NCI-H1105 (cell line): ENCODE data around the gene PDCD2L.
"Not testable (repeated sequence)": the region's sequence is repeated elsewhere in the genome, so short reads cannot be mapped to it uniquely, and the experiment has no call there.

ENCODE experiments used
- DNase-seq: peaks from one replicate; lab custom pipeline; 2025; lab: John Stamatoyannopoulos, UW

Gene PDCD2L, protein sequence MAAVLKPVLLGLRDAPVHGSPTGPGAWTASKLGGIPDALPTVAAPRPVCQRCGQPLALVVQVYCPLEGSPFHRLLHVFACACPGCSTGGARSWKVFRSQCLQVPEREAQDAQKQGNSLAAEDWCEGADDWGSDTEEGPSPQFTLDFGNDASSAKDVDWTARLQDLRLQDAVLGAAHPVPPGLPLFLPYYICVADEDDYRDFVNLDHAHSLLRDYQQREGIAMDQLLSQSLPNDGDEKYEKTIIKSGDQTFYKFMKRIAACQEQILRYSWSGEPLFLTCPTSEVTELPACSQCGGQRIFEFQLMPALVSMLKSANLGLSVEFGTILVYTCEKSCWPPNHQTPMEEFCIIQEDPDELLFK

GRCh38 chr19:34404109-34404909, at the start of gene PDCD2L:
PDCD2L (plus strand) TSS chr19:34404399; CDS start chr19:34404431, 32 bp downstream.
- peak; percentile 93 for DNase-seq

- DNase-seq, result no peak
These were observed 49.0 kb upstream of the PDCD2L start for GRCh38 chr19:34355201-34355600.

DNA sequence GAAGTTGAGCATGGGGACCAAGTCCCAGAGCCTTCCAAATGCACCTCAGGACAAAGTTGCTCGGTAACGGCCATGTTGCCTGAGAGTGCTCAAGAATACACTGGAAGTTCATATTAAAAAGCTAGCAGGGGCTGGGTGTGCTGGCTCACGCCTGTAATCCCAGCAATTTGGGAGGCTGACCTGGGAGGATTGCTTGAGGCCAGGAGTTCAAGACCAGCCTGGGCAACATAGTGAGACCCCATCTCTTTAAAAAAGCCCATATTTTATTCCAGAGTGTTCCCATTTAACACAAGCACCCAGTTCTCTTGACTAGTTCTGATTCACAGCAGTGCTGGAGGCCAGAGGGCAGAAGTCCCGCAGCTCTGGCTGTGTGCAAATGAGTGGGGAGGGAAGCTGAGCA, 47.3 kb upstream of the PDCD2L start:
- DNase-seq, result no peak

DNA sequence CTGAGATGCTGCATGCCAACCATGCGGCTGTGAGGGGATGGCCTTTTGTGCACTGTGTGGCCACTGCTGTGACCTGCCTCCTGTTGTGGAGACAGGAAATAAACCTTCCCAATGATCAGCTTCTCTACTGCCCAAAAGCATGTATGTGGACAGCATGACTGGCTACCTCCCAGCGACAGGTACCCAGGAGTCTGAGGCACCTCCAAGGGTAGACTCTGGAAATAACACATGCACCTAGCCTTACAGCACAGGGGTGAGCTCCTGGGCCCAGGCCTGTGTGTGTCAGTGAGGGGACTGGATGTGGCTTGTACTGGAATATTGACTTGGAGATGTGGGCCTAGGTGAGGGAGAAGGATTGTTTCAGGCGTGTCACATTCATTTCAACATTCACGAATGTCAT, 46.8 kb upstream of the PDCD2L start:
- DNase-seq, result no peak

- peak; percentile 98 for DNase-seq
These were observed 44.9 kb upstream of the PDCD2L start for GRCh38 chr19:34359140-34359953.

DNA sequence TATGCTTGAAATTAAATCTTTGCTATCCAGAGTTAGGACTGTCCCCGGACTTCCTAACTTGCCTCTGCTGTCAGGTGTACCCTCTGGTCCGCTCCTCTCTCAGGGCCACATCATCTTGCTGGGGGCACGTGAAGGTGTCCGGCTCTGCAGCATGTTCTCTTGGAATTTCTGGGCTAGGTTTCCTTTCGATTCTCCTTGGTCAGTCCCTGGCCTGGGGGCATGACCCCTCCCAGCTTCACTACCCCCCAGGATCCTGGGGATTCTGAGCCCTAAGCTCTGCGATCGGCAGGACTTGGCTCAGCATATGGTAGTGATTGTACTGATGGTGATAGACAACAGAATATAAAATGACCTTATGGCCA, 44.3 kb upstream of the PDCD2L start:
- DNase-seq, result no peak

GRCh38 chr19:34360354-34360909, 43.8 kb upstream of the PDCD2L start:
- no peak for DNase-seq

- no peak for DNase-seq
These were observed 41.5 kb upstream of the PDCD2L start for GRCh38 chr19:34362679-34363069.

GRCh38 chr19:34363094-34363493, 41.1 kb upstream of the PDCD2L start:
- no peak for DNase-seq

GRCh38 chr19:34363930-34364329, 40.3 kb upstream of the PDCD2L start:
- no peak for DNase-seq

DNA sequence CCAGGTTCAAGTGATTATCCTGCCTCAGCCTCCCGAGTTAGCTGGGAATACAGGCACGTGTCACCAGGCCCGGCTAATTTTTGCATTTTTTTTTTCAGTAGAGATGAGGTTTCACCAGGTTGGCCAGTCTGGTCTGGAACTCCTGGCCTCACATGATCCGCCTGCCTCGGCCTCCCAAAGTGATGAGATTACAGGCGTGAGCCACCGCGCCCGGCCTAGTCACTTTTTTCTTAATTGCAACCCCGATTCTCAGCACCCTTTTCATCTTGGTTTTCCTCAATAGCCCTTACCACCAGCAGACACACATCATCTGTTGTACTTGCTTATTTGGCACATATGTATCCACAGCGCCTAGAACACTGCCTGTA, 39.8 kb upstream of the PDCD2L start:
- DNase-seq, result no peak

DNA sequence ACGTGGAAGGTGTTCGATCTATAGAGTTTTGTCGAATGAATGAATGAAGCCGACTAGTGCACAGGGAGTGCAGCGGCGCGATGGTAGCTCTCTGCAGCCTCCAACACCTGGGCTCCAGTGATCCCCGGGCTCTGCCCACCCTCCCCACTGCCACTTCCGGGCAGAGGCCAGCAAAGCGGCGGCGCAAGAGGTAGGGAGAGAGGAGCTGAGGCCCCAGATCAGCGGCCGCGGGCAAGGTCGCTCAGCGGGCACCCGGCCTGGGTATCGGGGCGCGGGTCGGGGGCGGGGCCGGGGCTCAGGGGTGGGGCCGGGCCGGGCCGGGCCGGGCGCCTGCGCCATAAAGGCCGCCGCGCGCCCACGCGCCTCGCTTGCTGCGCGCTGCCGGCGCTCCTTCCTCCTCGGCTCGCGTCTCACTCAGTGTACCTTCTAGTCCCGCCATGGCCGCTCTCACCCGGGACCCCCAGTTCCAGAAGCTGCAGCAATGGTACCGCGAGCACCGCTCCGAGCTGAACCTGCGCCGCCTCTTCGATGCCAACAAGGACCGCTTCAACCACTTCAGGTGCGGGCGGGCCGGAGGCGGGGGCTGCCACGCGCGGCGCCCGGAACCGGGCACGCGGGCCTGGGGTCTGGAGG, 39.3 kb upstream of the PDCD2L start, which contains the start of gene GPI:
Gene GPI, plus strand, starts transcription at position 367 of the 633 bp plus-strand sequence. Its CDS starts 71 bp downstream, at position 438.
- DNase-seq, result peak; percentile 59

DNA sequence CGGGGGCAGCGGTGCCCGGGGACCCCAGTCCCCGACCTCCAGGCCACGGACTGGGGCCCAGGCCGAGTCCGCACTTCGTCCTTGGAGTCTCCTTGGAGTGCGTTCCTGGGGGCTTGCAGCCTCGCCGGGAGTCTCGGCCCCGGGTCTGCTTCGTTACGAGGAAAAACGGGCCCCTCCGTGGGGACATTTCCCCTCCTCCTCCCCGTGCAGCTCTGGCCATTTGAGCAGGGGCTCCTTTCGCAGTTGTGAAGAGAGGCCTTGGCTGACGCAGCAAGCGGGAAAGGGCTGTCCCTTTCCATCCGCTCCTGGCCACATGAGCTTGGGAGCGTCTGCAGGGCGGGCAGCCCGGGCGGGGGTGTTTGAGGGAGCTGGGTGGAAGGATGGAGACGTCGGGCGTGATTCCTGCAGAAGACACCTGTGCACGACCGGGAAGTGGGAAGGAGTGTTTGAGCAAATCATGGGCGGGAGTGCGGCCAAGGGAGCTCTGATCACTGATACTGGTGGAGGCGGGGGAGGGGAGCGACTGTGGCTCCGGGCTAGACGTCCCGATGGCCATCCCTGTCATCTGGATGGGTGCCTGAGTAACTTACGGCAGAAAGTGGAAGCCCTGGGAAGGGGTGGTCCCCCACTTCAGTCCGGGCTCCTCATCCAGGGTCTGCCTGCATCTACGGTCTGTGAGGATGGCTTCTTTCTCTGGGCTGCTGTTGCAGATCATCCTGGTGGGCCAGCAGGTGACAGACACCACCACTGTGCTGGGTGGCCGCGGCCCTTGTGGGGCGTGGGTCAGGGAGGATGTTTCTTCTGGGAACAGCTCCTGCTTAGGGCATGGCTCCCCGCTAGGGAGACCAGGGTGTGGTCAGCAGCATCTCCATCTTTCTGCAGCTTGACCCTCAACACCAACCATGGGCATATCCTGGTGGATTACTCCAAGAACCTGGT, 38.5 kb upstream of the PDCD2L start:
- DNase-seq, result peak; percentile 24

DNA sequence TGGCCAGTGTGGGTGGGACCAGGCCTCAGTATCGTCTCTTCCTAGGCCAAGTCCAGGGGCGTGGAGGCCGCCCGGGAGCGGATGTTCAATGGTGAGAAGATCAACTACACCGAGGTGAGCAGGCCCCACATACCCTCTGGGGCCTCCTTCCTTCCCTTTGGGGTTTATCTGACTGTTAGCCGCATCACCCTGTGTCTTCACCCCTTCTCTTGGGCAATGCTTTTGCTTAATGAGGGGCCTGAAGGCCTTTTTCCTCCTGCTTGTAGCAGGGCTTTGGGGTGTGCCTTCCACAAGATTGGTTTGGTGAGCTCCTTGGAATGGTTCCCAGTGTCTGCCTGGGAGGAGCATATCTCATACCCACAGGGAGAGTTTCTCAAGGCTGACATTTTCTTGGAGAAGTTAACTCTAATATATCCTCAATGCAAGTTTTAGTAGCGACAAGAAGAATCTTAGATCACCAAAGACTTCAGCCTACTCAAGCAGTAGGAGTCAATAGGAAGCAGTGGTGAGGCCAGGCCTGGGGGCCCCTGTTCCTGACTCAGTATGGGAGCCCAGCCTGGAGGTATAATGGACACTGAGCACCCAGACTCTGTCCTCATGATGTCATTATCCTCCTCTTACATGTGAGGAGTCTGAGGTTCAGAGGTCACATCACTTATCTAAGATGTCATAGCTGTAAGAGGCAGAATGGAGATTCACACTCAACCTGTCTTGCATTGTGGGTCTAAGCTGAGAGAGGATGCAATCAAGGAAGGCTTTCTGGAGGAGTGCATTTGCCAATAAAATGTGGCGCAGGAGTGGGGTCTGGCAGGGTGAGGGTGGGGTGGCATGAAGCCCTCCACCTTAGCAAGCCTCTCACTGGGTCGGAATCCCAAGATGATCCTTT, 37.2 kb upstream of the PDCD2L start:
- DNase-seq, result no peak

DNA sequence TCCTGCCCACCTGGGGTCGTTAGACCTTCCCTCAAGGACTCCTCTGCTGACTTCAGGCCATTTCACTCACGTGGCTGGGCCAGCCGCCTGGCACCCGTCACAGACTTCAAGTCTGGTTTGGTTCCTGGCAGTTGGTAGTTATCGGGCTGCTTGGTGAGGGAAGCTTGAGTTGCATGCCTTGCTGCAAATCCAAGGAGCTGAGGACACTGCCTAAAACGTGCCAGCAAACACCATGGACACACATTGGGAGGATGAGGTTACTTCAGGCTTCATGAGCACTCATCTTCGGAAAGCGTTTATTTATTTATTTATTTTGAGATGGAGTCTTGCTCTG, 36.6 kb upstream of the PDCD2L start:
- no peak for DNase-seq

- DNase-seq, result no peak
These were observed 35.9 kb upstream of the PDCD2L start for GRCh38 chr19:34368338-34368737.

DNA sequence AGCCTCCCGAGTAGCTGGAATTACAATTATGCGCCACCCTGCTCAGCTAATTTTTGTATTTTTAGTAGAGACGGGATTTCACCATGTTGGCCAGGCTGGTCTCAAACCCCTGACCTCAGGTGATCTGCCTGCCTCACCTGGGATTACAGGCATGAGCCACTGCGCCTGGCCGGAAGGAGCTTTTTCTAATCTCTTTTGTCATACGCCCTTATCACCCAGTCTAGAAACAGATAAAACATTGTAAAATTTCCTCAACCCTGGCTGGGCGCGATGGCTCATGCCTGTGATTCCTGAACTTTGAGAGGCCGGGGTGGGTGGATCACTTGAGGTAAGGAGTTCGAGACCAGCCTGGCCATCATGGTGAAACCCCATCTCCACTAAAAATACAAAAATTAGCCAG, 35.0 kb upstream of the PDCD2L start:
- not testable (repeated sequence) for DNase-seq

DNA sequence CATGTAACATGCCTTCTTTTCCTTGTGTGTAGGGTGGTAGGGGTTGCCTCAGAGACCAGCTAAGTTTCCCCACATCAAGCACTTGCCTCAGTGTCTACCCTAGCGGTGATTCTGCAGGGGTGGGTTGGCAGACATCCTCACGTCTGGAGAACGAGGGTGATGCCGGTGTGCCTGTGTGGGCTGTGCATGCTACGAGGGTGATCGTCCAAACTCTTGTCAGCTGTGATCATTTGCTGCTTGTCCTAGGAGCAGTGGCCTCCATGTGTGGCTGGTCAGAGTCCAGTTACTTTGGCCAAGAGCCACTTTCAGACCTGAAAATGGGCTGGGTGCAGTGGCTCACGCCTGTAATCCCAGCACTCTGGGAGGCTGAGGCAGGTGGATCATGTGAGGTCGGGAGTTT, 34.1 kb upstream of the PDCD2L start:
- no peak for DNase-seq

DNA sequence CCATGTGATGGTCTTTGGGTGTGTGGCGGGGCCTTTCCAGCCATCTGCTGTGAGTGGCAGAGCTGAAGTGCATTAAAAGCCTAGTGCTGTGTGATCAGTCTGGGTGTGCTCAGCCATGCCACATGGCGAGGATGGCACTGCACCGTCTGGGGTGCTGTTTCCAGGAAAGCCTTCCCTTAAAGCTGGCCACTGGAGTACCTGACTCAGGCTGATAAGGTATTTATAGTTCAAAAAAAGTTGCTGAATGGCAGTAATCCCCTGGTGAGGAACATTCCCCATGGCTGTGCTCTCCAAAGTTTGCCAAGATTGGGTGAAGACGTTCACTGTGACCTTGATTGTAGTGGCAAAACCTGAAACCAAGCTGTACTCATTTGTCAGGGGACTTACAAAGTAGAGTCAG, 33.2 kb upstream of the PDCD2L start:
- no peak for DNase-seq
